Measurements from ENCODE around the gene EEIG2.

The EEIG2 gene

DNA sequence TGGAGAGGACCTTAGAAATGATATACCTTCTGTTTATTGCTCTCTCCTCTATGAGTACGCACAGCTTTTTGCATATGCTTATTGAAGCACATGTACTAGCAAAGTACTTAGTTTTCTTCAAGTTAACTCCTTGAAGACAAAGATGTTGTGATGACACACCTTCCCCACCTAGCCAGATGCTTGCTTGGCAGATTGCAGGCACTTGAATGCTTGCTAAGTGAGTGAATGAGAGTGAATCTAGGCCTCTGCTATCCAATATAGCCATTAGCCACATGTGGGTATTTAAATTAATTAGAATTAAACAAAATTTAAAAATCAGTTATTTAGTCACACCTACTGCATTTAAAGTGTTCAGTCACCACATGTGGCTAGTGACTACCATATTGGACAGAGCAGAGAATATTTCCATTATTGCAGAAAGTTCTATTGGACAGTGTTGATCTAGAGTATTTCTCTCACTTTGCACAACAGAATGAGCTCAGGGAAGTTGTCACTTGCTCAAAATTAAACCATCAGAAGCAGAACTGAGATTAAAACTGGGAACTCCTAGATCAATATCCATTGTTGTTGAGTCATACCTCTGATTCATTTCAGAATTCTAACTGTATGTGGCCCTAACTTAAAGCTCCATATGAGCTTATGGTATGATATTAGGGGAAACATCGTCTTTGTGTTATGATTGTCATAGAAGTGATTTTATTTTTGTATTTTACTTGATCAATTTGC lies 8.6 kb upstream of the EEIG2 start:
- in situ Hi-C loops (cut with MboI; ENCODE audit: low sequenced_read_pairs, unreplicated experiment): no loop called here
- no peak for DNase-seq (ENCODE audit: low spot score)
- TF ChIP-seq, protein P1, sequence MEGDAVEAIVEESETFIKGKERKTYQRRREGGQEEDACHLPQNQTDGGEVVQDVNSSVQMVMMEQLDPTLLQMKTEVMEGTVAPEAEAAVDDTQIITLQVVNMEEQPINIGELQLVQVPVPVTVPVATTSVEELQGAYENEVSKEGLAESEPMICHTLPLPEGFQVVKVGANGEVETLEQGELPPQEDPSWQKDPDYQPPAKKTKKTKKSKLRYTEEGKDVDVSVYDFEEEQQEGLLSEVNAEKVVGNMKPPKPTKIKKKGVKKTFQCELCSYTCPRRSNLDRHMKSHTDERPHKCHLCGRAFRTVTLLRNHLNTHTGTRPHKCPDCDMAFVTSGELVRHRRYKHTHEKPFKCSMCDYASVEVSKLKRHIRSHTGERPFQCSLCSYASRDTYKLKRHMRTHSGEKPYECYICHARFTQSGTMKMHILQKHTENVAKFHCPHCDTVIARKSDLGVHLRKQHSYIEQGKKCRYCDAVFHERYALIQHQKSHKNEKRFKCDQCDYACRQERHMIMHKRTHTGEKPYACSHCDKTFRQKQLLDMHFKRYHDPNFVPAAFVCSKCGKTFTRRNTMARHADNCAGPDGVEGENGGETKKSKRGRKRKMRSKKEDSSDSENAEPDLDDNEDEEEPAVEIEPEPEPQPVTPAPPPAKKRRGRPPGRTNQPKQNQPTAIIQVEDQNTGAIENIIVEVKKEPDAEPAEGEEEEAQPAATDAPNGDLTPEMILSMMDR (IDR thresholded peaks at IDR 0.05; ENCODE audit: borderline replicate concordance, control extremely low read depth, extremely low read depth, insufficient read depth, missing control alignments): no peak

- TF ChIP-seq, protein P1 (IDR thresholded peaks at IDR 0.05; ENCODE audit: borderline replicate concordance, control extremely low read depth, extremely low read depth, insufficient read depth, missing control alignments): no peak
- no peak for DNase-seq (ENCODE audit: low spot score)
- in situ Hi-C loops (cut with MboI; ENCODE audit: low sequenced_read_pairs, unreplicated experiment): no loop called here
Observed at GRCh38 chr1:108553905-108554304, 6.0 kb upstream of the EEIG2 start.

- TF ChIP-seq, protein P1 (IDR thresholded peaks at IDR 0.05; ENCODE audit: borderline replicate concordance, control extremely low read depth, extremely low read depth, insufficient read depth, missing control alignments): no peak
- in situ Hi-C loops (cut with MboI; ENCODE audit: low sequenced_read_pairs, unreplicated experiment): no loop called here
- DNase-seq (ENCODE audit: low spot score): no peak
Observed at GRCh38 chr1:108554682-108555427, 5.0 kb upstream of the EEIG2 start.

DNA sequence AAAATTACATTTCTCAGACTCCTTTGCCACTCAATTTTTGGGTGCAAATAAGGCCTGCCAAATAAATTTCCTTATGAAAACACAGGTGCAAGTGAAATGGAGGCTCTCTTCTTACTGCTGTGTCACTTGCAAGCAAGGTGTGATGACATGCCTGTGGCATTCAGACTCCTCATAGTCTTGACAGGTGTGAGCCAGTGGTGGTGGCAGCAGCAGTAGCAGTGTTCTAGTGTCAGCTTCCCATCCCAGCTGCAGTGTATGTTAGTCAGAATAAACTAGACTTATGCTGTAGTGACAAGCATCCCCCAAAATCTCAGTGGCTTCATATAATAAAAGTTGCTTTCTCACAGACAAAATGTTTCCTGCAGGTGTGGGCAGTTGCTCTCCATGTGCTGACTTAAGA lies 3.8 kb upstream of the EEIG2 start:
- DNase-seq (ENCODE audit: low spot score): no peak
- in situ Hi-C loops (cut with MboI; ENCODE audit: low sequenced_read_pairs, unreplicated experiment): no loop called here
- TF ChIP-seq, protein P1 (IDR thresholded peaks at IDR 0.05; ENCODE audit: borderline replicate concordance, control extremely low read depth, extremely low read depth, insufficient read depth, missing control alignments): no peak

GRCh38 chr1:108556499-108556898 lies 3.4 kb upstream of the EEIG2 start:
- TF ChIP-seq, protein P1 (IDR thresholded peaks at IDR 0.05; ENCODE audit: borderline replicate concordance, control extremely low read depth, extremely low read depth, insufficient read depth, missing control alignments): no peak
- DNase-seq (ENCODE audit: low spot score): no peak
- in situ Hi-C loops (cut with MboI; ENCODE audit: low sequenced_read_pairs, unreplicated experiment): no loop called here

GRCh38 chr1:108557296-108557695 lies 2.6 kb upstream of the EEIG2 start:
- DNase-seq (ENCODE audit: low spot score): no peak
- TF ChIP-seq, protein P1 (IDR thresholded peaks at IDR 0.05; ENCODE audit: borderline replicate concordance, control extremely low read depth, extremely low read depth, insufficient read depth, missing control alignments): no peak
- in situ Hi-C loops (cut with MboI; ENCODE audit: low sequenced_read_pairs, unreplicated experiment): no loop called here

Data from GM13976 (cell line).